ENCODE results near the gene KSR2.

GRCh38 chr12:117485984-117486839, 482.6 kb downstream of the KSR2 start:
- TF ChIP-seq CTCF (conservative IDR thresholded peaks at IDR 0.05; ENCODE audit: low read length) (no peak), EZH2phosphoT487 (IDR thresholded peaks at IDR 0.05; ENCODE audit: borderline replicate concordance, low read depth, low read length) (no peak)

All from OCI-LY7 (cell line).